GM18868 (cell line): ENCODE results near the gene PRRG3.

Source experiments
- ATAC-seq: cut with Tn5 transposase; IDR thresholded peaks from one replicate; pipeline ENCODE4 v1.9.1; 2021; ENCODE audit warnings: mild to moderate bottlenecking, moderate library complexity; ENCODE audit not compliant: unreplicated experiment

PRRG3 gene

GRCh38 chrX:151741606-151742005, 46.3 kb downstream of the PRRG3 start:
- ATAC-seq: no peak

DNA sequence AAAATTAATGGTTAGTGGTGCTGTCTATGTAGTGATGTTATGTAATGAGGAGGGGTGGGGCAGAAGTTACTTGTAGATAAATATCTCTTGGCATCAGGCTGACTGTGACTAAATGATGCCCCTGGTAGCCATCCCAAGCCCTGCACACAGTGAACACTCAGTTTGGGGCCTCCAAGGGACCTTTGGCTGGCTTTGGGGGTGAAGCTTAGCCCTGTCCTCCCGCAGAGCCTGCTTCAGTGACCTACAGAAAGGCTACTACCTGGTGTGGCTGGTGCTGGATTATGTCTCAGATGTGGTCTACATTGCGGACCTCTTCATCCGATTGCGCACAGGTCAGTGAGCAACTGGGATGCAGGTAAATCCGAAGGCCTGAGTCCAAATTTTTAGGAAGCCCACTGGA, 47.1 kb downstream of the PRRG3 start:
- ATAC-seq: no peak

DNA sequence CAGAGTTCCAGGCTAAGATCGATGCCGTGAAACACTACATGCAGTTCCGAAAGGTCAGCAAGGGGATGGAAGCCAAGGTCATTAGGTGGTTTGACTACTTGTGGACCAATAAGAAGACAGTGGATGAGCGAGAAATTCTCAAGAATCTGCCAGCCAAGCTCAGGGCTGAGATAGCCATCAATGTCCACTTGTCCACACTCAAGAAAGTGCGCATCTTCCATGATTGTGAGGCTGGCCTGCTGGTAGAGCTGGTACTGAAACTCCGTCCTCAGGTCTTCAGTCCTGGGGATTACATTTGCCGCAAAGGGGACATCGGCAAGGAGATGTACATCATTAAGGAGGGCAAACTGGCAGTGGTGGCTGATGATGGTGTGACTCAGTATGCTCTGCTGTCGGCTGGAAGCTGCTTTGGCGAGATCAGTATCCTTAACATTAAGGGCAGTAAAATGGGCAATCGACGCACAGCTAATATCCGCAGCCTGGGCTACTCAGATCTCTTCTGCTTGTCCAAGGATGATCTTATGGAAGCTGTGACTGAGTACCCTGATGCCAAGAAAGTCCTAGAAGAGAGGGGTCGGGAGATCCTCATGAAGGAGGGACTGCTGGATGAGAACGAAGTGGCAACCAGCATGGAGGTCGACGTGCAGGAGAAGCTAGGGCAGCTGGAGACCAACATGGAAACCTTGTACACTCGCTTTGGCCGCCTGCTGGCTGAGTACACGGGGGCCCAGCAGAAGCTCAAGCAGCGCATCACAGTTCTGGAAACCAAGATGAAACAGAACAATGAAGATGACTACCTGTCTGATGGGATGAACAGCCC, 48.6 kb downstream of the PRRG3 start:
- ATAC-seq: no peak

GRCh38 chrX:151745651-151746050, 50.4 kb downstream of the PRRG3 start:
- no peak for ATAC-seq

GRCh38 chrX:151746502-151746901, 51.2 kb downstream of the PRRG3 start:
- ATAC-seq: no peak

- ATAC-seq: no peak
Observed at GRCh38 chrX:151750511-151750910, 55.3 kb downstream of the PRRG3 start.

GRCh38 chrX:151752847-151753246, 57.6 kb downstream of the PRRG3 start:
- ATAC-seq: no peak

DNA sequence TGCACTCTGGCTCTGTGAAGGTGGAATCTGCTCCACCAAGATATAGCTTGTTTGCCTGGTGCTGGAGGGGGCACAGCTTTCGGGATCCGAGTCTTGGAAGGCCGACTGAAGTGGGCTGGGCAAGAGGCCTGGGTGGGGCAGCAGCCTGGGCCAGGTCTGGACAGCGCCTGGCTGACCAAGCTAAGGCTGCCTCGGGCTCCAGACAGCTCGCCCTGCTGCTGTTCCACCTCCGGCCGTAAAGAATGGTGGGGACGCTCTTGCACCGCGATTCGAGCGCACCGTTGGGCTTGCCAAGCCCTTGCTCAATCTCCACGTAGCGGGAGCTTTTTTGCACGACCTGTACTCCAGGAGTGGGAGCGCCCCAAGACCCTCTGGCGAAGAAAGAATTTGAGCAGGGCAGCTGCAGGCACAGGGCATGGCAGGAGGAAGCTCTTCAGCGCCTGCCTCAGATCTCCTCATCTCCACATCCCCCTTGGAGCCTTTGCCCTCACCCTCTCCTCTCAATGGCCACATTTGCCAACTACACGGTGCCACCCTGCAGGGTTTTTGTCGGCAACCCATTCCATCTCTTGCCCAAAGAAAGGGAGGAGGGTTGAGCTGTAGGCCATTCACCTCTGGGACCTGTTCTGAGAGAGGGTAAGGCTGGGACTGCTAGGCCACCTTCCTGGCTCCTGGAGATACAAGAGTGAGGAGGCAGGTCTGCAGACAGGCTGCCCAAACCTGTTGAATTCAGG, 58.2 kb downstream of the PRRG3 start:
- ATAC-seq: peak; percentile 86

- ATAC-seq: no peak
Observed at GRCh38 chrX:151754047-151754429, 58.8 kb downstream of the PRRG3 start.

- ATAC-seq: no peak
Observed at GRCh38 chrX:151754641-151755215, 59.5 kb downstream of the PRRG3 start.
